ENCODE results near the gene TMEM219. TPM values are rescaled to one million over a fixed set of nuclear protein-coding genes. Genes with fewer than 3 reads are reported as not detected.

Gene TMEM219, protein sequence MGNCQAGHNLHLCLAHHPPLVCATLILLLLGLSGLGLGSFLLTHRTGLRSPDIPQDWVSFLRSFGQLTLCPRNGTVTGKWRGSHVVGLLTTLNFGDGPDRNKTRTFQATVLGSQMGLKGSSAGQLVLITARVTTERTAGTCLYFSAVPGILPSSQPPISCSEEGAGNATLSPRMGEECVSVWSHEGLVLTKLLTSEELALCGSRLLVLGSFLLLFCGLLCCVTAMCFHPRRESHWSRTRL
- total RNA-seq (2022) (91.1 and 92.1 TPM in 2 replicates), Bru-seq, nascent RNA (percentile 50 among the genes with signal in this experiment), BruChase-seq, experiment 1, labeled RNA remaining after a 6-hour chase (percentile 54 among the genes with signal in this experiment), BruChase-seq, experiment 2, labeled RNA remaining after a 2-hour chase (percentile 50 among the genes with signal in this experiment)
- long read RNA-seq, transcript TMEM219-201 (6 exons, 999 nt): minor isoform, 29 of 132 reads
- long read RNA-seq, transcript TMEM219-204 (5 exons, 1,292 nt): major isoform, 33 of 132 reads
- long read RNA-seq, partial matches to known transcripts: 8 of 132 reads
- long read RNA-seq, other reads (novel, unspliced or antisense): 59 of 132 reads

DNA sequence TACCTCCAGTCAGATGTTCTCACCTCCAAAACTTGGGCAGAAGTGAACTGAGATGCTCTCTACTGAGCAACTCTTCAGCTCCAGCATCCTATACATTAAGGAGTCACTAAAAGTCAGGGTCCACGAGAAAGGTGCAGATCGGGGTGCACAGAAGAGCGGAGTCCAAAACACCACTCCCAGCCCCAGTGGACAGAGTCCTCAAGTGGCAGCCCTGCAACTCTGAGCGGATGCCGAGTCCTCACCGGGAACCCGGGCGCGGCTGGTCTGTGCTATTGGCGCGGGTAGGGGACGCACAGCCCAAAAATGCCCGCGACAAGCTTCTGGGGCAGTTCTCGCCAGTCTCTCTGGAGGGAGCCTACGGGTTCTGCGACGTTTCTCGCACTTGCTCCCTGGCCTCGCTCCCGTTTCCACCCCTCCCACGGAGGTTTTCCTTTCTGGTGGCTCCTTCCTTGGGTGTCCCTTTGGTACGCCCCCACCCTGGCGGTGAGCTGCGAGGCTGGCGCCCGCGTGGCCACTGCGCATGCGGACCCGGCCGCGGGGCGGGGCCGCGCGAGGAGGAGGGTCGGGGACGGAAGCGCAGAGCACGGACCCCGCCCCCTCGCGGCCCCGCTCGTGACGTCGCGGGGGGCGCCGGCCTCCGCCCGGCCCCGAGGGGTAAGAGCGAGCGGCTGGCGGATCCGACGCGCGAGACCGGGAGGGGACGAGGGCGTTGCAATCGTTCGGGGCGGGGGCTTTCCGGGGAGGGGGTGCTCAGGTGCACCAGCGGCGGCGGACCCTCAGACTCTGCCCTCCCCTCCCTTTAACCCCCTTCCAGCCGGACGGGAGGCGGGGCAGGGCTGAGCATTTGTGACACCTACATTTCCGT is at the start of gene TMEM219:
Gene TMEM219 (plus strand): TSS at position 601 of the 865 bp plus-strand sequence. CDS start 1,065 bp downstream, outside the sequence.
- TF ChIP-seq, protein P1, sequence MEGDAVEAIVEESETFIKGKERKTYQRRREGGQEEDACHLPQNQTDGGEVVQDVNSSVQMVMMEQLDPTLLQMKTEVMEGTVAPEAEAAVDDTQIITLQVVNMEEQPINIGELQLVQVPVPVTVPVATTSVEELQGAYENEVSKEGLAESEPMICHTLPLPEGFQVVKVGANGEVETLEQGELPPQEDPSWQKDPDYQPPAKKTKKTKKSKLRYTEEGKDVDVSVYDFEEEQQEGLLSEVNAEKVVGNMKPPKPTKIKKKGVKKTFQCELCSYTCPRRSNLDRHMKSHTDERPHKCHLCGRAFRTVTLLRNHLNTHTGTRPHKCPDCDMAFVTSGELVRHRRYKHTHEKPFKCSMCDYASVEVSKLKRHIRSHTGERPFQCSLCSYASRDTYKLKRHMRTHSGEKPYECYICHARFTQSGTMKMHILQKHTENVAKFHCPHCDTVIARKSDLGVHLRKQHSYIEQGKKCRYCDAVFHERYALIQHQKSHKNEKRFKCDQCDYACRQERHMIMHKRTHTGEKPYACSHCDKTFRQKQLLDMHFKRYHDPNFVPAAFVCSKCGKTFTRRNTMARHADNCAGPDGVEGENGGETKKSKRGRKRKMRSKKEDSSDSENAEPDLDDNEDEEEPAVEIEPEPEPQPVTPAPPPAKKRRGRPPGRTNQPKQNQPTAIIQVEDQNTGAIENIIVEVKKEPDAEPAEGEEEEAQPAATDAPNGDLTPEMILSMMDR (IDR thresholded peaks at IDR 0.05; ENCODE audit: unreplicated experiment): peak; percentile 72
- Mint-ChIP-seq H3K4me1 (ENCODE audit: low read depth, unreplicated experiment) (peaks cover 11% of the 10 kb centered on the region), H3K9me3 (ENCODE audit: low read depth, unreplicated experiment) (no peaks in the 10 kb centered on the region), H3K27ac (ENCODE audit: unreplicated experiment) (peak within 1 kb of the TSS; percentile 92), H3K27me3 (ENCODE audit: unreplicated experiment) (no peaks in the 10 kb centered on the region), H3K4me3 (ENCODE audit: low read depth, unreplicated experiment) (peak within 1 kb of the TSS; percentile 82), H3K36me3 (ENCODE audit: insufficient read depth, unreplicated experiment) (peaks cover 37% of the 10 kb centered on the region)
- TSS peak; percentile 84 for BruUV-seq (replicated peaks)
- CTCF ChIA-PET: interaction anchor here (0.7 to 2.2 kb wide), 9 partner anchors 11 to 122 kb away, joined by 3 to 19 read pairs (median 7); partner anchors contain the start of genes ASPHD1, SEZ6L2 and TAOK2
- DNase-seq: peak; percentile 98
- intact Hi-C loops (cut with micrococcal nuclease; ENCODE audit: unreplicated experiment): no loop called here

DNA sequence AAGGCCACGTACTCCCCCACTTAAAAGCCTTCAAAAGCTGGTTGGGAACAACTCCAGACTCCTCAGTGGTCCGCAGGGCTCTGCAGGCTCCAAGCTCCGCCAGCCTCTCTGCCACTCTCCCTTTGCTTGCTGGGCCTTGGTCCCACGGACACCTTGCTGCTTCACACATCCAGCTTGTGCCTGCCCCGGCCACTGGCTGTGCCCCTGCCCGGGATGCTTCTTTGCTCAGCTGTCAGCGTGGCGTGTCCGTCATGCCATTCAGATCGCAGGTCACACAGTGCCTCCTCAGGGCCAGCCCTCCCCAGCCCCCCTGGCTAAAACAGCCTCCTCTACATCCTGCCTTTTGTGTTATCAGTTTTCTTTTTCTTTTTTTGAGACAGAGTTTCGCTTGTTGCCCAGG is 49.8 kb upstream of the TMEM219 start:
- CTCF ChIA-PET: interaction anchor here (0.6 kb wide), 1 partner anchor 52 kb away, joined by 4 read pairs; no protein-coding TSS in a partner anchor
- H3K4me1 Mint-ChIP-seq (ENCODE audit: low read depth, unreplicated experiment): peaks cover 42% of the 10 kb centered on the region
- H3K9me3 Mint-ChIP-seq (ENCODE audit: low read depth, unreplicated experiment): no peaks in the 10 kb centered on the region
- H3K36me3 Mint-ChIP-seq (ENCODE audit: insufficient read depth, unreplicated experiment): peaks cover 91% of the 10 kb centered on the region
- no TSS peak for BruUV-seq (replicated peaks)
- intact Hi-C loops (cut with micrococcal nuclease; ENCODE audit: unreplicated experiment): no loop called here
- H3K27ac Mint-ChIP-seq (ENCODE audit: unreplicated experiment): peak overlapping the region; percentile 38
- no peaks in the 10 kb centered on the region for H3K27me3 Mint-ChIP-seq (ENCODE audit: unreplicated experiment)
- no peak for DNase-seq
- no peak overlapping the region for H3K4me3 Mint-ChIP-seq (ENCODE audit: low read depth, unreplicated experiment)
- TF ChIP-seq, protein P1 (IDR thresholded peaks at IDR 0.05; ENCODE audit: unreplicated experiment): no peak

DNA sequence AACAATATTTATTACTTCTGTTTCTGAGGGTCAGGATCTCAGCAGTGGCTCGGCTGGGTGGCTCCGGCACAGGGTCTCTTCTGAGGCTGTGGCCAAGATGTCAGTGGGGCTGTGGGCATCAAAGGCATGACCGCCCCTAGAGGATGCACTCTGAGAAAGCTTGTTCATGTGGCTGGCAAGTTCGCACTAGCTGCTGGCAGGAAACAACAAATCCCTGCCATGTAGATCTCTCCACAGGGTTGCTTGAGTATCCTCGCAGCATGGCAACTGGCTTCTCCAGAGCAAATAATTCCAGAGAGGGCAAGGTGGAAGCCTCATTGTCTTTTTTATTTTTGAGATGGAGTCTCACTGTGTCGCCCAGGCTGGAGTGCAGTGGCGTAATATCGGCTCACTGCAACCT is 48.4 kb upstream of the TMEM219 start:
- CTCF ChIA-PET: interaction anchor here (0.7 to 1.0 kb wide), 2 partner anchors 13 to 109 kb away, joined by 3 read pairs; partner anchors contain the start of gene ASPHD1
- TF ChIP-seq, protein P1 (IDR thresholded peaks at IDR 0.05; ENCODE audit: unreplicated experiment): no peak
- Mint-ChIP-seq H3K4me1 (ENCODE audit: low read depth, unreplicated experiment) (peaks cover 42% of the 10 kb centered on the region), H3K27me3 (ENCODE audit: unreplicated experiment) (no peaks in the 10 kb centered on the region), H3K36me3 (ENCODE audit: insufficient read depth, unreplicated experiment) (peaks cover 93% of the 10 kb centered on the region), H3K27ac (ENCODE audit: unreplicated experiment) (no peak overlapping the region), H3K4me3 (ENCODE audit: low read depth, unreplicated experiment) (no peak overlapping the region), H3K9me3 (ENCODE audit: low read depth, unreplicated experiment) (no peaks in the 10 kb centered on the region)
- no peak for DNase-seq
- no TSS peak for BruUV-seq (replicated peaks)
- intact Hi-C loops (cut with micrococcal nuclease; ENCODE audit: unreplicated experiment): no loop called here
